Left lung (tissue), 10 donors: Measurements from ENCODE around the gene SLC9A5. TPM values are rescaled to one million over a fixed set of nuclear protein-coding genes. Genes with fewer than 3 reads are reported as not detected.

Source experiments
- ATAC-seq: fragments of 200-7000 bp; cut with Tn5 transposase; one replicate; pipeline ENCODE4 v1.9.1; 2020; ENCODE audit warnings: moderate library complexity
- DNase-seq, 4 donors: peaks; one replicate each; pipeline ENCODE4 v3.0.0-alpha.2; 2013 to 2020
- H3K27ac ChIP-seq, 2 donors: fragments of 200-600 bp; sonication (generic) in 1 of 2; one replicate each; pipeline versions ENCODE4 v1.5.0 to v1.8.0; 2020 to 2021
- H3K27me3 ChIP-seq, 2 donors: fragments of 200-600 bp; sonication (generic) in 1 of 2; one replicate each; pipeline versions ENCODE4 v1.5.0 to v1.8.0; 2020 to 2021
- H3K36me3 ChIP-seq, 2 donors: fragments of 200-600 bp; sonication (generic) in 1 of 2; one replicate each; pipeline versions ENCODE4 v1.5.0 to v1.8.0; 2020 to 2021
- H3K4me1 ChIP-seq, 2 donors: fragments of 200-600 bp; one replicate each; pipeline ENCODE4 v1.8.0; 2021
- H3K4me3 ChIP-seq, 2 donors: fragments of 200-600 bp; sonication (generic) in 1 of 2; one replicate each; pipeline versions ENCODE4 v1.5.0 to v1.8.0; 2020 to 2021; ENCODE audit warnings: mild to moderate bottlenecking in 1 of 2
- H3K9me3 ChIP-seq, 2 donors: fragments of 200-600 bp; sonication (generic) in 1 of 2; one replicate each; pipeline versions ENCODE4 v1.5.0 to v1.8.0; 2020 to 2021
- CTCF ChIP-seq, 2 donors: fragments of 200-600 bp; sonication (generic) in 1 of 2; IDR thresholded peaks; one replicate each; pipeline versions ENCODE4 v1.5.0 to v1.8.0; 2021; ENCODE audit warnings: antibody characterized with exemption in 2 of 2
- intact Hi-C, 2 donors: fragments of 100-400 bp; cut with DNase I; formaldehyde crosslinking; loops; one replicate each; pipeline versions ENCODE4 v1.11.2 to v1.14.2; 2022
- polyA plus RNA-seq, 6 donors: library from polyadenylated mRNA; unstranded; fragments of 120-200 nt; gene quantifications; one replicate each; pipeline ENCODE4 v1.2.1, GENCODE V29; 2013; ENCODE audit not compliant: insufficient read length in 6 of 6
- total RNA-seq, 2 donors: library from RNA; stranded (reverse); fragmentation: NEBNext Ultra II Directional; extraction: Animal tissue kit (Norgen Biotek cat#: 25700); gene quantifications; one replicate each; pipeline ENCODE4 v1.2.1, GENCODE V29; 2021
- donor health status: DM: no; HTN: yes; CAD: no.
- donor health status: DM: no; HTN: no; CAD: no.

Gene SLC9A5
- total and polyA plus RNA-seq, 8 donors: 3.2 to 26.1 (median 20.9) TPM

DNA sequence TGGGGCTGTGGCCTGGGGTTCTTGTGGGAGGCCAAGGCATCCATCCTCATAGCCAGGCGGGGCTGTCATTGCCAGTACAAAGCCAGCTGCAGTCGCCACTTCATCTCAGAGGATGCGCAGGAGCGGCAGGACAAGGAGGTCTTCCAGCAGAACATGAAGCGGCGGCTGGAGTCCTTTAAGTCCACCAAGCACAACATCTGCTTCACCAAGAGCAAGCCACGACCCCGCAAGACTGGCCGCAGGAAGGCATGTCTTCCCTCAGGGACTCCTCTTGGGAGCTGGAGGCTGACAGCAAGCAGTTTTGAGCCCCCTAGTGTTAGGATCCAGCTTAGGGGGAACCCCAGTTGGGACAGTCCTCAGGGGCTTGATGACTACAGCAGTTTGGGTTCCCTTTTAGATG lies 15.5 kb downstream of the SLC9A5 start:
- Histone ChIP-seq H3K27me3 (no peaks in the 10 kb centered on the region), H3K9me3 (no peaks in the 10 kb centered on the region), H3K4me1 (peaks cover 0 to 5% of the 10 kb centered on the region in 2 donors), H3K36me3 (no peaks in the 10 kb centered on the region), H3K4me3 (no peak overlapping the region), H3K27ac (no peak overlapping the region)
- intact Hi-C loops: no loop called here
- DNase-seq: no peak
- TF ChIP-seq CTCF (IDR thresholded peaks at IDR 0.05): no peak
- ATAC-seq: no peak

- TF ChIP-seq CTCF (IDR thresholded peaks at IDR 0.05): no peak
- no peak for ATAC-seq
- H3K9me3 ChIP-seq: no peaks in the 10 kb centered on the region
- intact Hi-C loops: no loop called here
- H3K27ac ChIP-seq: no peak overlapping the region
- H3K27me3 ChIP-seq: no peaks in the 10 kb centered on the region
- no peaks in the 10 kb centered on the region for H3K36me3 ChIP-seq
- H3K4me3 ChIP-seq: no peak overlapping the region
- H3K4me1 ChIP-seq: peaks cover 0 to 5% of the 10 kb centered on the region in 2 donors
- DNase-seq: no peak
Observed at GRCh38 chr16:67264866-67265265, 16.1 kb downstream of the SLC9A5 start.

DNA sequence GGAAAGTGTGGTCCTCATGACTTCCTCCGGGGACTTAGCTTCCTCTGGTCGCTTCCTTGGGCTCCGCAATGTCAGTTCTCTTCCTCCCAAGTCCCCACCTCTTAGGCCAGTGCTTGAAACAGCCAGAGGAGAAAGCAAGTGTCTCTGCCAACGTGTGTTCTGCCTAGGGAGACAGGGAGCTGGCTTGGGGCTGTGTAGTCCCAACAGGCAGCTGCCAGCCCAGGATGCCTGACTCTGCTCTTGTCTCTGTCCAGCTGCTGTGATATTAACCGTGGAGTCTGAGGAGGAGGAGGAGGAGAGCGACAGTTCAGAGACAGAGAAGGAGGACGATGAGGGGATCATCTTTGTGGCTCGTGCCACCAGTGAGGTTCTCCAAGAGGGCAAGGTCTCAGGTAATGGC lies 17.1 kb downstream of the SLC9A5 start:
- H3K27ac ChIP-seq: no peak overlapping the region
- no peaks in the 10 kb centered on the region for H3K9me3 ChIP-seq
- intact Hi-C loops: no loop called here
- ATAC-seq (no peak), DNase-seq (no peak)
- no peaks in the 10 kb centered on the region for H3K36me3 ChIP-seq
- H3K4me1 ChIP-seq: peaks cover 0 to 5% of the 10 kb centered on the region in 2 donors
- no peak for TF ChIP-seq CTCF (IDR thresholded peaks at IDR 0.05)
- no peaks in the 10 kb centered on the region for H3K27me3 ChIP-seq
- H3K4me3 ChIP-seq: no peak overlapping the region

DNA sequence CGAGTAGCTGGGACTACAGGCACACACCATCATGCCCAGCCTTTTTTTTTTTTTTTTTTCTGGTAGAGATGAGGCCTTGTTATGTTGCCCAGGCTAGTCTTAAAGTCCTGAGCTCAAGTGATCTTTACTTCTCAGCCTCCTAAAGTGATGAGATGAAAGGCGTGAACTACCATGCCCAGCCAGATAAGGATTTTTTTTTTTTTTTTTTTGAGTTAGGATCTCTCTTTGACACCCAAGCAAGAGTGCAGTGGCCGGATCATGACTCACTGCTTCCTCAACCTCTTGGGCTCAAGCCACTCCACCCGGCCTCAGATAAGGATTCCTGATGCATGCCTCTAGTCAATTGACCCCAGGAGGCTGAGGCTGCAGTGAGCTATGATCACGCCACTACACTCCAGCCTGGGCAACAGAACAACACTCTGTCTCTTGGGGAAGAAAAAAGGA lies 19.4 kb downstream of the SLC9A5 start:
- Histone ChIP-seq H3K9me3 (no peaks in the 10 kb centered on the region), H3K4me3 (no peak overlapping the region), H3K27ac (peak overlapping the region in 1 of 2 donors; percentile 4), H3K36me3 (peaks cover 0 to 7% of the 10 kb centered on the region in 2 donors), H3K4me1 (peaks cover 0 to 5% of the 10 kb centered on the region in 2 donors), H3K27me3 (no peaks in the 10 kb centered on the region)
- peak in 1 of 4 donors; percentile 84 for DNase-seq
- no peak for TF ChIP-seq CTCF (IDR thresholded peaks at IDR 0.05)
- intact Hi-C loops: no loop called here
- ATAC-seq: peak; percentile 94

- H3K4me3 ChIP-seq: no peak overlapping the region
- H3K36me3 ChIP-seq: peaks cover 0 to 7% of the 10 kb centered on the region in 2 donors
- intact Hi-C loops: no loop called here
- H3K9me3 ChIP-seq: no peaks in the 10 kb centered on the region
- H3K4me1 ChIP-seq: peaks cover 0 to 5% of the 10 kb centered on the region in 2 donors
- no peaks in the 10 kb centered on the region for H3K27me3 ChIP-seq
- peak; percentile 22 for ATAC-seq
- no peak for DNase-seq
- no peak overlapping the region for H3K27ac ChIP-seq
- TF ChIP-seq CTCF (IDR thresholded peaks at IDR 0.05): no peak
Observed at GRCh38 chr16:67269766-67270165, 21.0 kb downstream of the SLC9A5 start.
